Fibroblast of upper back skin (primary cell): Measurements from ENCODE around the gene PHTF2.

Experiments used
- DNase-seq: peaks from one replicate; pipeline ENCODE4 v3.0.0-alpha.2; 2013

The PHTF2 gene

DNA sequence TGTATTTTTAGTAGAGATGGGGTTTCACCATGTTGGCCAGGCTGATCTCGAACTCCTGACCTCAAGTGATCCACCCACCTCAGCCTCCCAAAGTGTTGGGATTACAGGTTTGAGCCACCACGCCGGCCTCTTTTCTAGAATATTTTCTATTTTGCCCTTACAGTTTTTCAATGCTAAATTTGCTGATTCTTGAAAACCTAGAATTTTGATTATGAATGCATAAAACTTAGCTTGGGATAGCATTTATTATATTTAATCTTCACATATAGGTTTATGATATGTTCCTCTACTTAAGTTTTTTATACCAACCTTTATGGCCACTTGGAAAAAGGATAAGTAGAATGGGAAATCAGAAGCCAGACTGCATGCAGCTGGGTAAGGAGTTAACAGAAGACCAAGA, 2.5 kb upstream of the PHTF2 start:
- no peak for DNase-seq

GRCh38 chr7:77796960-77797359, 1.6 kb upstream of the PHTF2 start:
- DNase-seq, result no peak

DNA sequence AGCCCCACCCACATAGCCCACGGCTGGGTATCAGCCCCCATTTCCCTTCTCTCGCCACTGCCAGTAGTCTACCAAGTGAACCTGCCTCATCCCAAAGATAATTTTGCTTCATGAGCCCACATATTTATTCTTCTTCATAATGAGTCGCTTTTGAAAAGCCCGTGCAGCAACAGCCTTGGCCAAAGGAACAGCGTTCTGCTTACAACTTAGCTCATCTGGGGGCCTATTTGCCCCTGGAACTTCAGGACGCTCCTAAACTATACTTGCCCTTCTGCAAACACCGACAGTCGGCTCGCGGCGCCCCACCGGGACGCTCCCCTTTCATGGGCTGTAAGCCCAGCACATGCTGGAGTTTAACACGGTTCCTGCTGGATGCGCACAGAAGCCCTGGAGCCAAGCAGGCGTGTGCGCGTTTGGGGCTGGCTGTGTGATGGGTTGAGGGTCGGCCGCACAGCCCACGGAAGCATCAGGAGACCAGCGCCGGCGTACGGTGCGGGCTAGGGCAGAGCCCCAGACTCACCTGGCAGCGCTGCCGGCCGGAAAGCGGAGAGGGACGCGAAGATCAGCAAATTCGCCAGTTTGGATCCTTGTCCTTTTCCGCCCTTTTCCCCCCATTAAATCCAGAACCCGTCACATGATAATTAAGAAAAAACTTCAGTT, 709 bp upstream of the PHTF2 start:
- no peak for DNase-seq

- DNase-seq, result peak; percentile 27
Observed at GRCh38 chr7:77799078-77799964, 748 bp downstream of the PHTF2 start.

DNA sequence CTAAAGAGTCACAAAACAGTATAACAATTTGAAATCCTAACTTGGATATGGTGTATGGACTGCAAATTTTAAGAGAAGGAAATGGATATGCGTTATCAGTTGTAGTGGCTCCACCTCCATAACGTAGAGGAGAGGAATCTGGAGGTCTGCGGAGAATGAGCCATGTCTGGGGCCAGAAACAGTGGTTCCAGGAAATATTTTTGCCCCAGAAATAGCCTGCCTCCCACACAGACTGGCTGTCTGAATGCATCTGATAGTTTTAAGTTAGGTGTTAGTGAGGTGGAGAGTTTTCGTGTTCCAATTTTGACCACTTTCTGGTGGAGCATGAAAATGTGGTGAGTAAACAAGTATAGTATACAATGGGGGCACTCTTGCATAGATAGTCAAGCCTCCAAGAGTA, 1.6 kb downstream of the PHTF2 start:
- peak; percentile 18 for DNase-seq

DNA sequence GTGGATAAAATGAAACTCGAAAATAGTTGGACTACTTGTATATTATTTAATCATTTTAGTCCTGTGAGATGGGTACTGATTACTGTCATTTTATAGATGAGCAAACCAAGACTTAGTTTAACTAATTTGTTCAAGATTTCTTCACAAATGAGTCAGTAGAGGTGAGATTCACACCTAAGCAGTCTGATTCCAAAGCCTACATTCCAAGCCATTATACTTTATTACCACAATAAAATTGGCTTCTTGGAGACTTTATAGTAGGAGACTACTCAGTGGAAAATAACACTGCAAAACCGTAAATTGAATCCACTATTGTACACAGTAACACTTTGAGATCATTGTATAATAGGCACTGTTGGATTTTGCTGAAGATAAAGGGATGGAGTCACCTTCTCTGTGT, 2.2 kb downstream of the PHTF2 start:
- no peak for DNase-seq

GRCh38 chr7:77802557-77803405, 4.2 kb downstream of the PHTF2 start:
- no peak for DNase-seq

DNA sequence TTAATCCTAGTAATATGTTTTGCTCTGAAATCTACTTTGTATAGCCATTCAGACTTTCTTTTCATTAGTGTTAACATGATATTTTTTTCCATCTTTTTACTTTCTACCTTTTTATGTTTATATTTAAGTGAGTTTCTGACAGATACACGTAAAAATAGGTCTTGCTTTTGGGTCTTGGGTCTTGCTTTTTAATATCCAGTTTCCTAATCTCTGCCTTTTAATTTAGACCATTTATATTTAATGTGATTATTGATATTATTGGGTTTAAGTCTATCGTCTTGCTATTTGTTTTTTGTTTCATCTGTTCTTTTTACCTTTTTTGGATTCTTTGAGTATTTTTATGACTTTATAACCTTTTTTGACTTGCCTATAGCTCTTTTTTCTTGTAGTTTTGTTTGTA, 7.9 kb downstream of the PHTF2 start:
- no peak for DNase-seq

- no peak for DNase-seq
Observed at GRCh38 chr7:77808517-77808916, 9.9 kb downstream of the PHTF2 start.

GRCh38 chr7:77811516-77812289, 13.1 kb downstream of the PHTF2 start:
- DNase-seq, result peak; percentile 34

- DNase-seq, result peak; percentile 72
Observed at GRCh38 chr7:77812290-77812685, 13.7 kb downstream of the PHTF2 start.

DNA sequence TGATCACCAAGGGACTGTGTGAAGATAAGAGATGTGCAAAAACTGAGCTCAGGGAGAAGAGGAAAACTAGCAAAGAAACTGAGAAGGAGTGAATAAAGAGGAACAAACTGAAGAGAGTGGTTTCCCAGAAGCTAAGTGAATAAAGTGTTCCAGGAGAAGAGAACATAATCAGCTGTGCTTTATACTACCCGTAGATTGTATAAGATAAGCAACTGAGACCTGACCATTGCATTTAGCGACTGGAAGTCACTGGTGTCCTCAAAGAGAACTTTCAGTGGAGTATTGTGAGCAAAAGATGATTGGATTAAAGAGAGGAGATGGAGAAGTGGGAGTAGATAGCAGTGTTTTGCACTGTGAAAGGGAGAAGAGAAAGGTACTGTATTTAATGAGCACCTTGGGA, 14.6 kb downstream of the PHTF2 start:
- DNase-seq, result no peak

DNA sequence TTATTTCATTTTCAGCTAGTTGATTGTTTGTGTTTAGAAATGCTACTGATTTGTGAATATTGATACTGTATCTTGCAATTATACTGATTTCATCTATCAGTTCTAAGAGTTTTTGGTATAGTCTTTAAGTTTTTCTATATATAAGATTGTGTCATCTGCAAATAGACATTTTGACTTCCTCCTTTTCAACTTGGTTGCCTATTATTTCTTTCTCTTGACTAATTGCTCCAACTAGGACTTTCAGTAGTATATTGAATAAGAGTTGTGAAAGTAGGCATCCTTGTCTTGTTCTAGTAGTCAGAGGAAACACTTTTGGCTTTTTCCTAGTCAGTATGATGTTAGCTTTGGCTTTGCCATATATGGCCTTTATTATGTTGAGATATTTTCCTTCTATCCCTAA, 20.4 kb downstream of the PHTF2 start:
- no peak for DNase-seq

- DNase-seq, result no peak
Observed at GRCh38 chr7:77820967-77821366, 22.4 kb downstream of the PHTF2 start.

GRCh38 chr7:77822269-77822668, 23.7 kb downstream of the PHTF2 start:
- no peak for DNase-seq

- no peak for DNase-seq
Observed at GRCh38 chr7:77823787-77824186, 25.2 kb downstream of the PHTF2 start.

GRCh38 chr7:77824636-77825035, 26.1 kb downstream of the PHTF2 start:
- DNase-seq, result no peak

- no peak for DNase-seq
Observed at GRCh38 chr7:77825131-77825530, 26.6 kb downstream of the PHTF2 start.

- no peak for DNase-seq
Observed at GRCh38 chr7:77826300-77826699, 27.7 kb downstream of the PHTF2 start.

DNA sequence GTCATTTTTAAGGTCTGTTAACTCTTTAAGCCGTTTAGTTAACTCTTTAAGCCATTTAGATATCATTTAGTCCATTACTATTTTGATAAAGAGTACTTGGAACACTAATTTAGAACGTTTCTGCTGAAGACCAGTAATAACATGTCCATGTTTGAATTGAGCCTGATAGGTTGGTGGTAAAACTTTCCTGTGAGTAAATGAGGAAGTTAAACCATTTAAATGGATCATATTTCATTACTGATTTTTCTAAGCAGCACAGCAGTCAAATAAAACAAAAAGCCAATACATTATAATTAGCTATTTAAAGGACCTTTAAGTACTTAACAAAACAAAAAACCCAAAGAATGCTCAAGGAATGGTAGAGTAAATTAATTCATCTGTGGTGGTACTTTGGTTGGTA, 29.4 kb downstream of the PHTF2 start:
- no peak for DNase-seq

GRCh38 chr7:77830649-77831355, 32.2 kb downstream of the PHTF2 start:
- DNase-seq, result no peak

DNA sequence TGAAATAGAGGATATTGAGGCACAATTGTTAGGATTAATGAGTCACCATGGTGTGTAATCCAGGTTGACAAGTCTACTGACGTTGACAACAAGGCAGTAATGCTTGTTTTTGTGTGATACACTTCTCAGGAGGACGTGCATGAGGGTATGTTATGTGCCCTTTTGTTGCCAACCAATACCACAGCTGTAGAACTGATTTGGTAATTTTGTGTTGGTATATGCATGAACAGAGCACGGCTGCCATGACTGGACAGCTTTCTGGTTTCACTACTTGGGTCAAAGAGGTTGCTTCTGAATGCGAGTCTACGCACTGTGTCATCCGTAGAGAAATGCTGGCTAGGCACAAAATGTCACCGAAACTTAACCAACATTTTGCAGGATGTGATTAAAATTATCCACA, 32.9 kb downstream of the PHTF2 start:
- DNase-seq, result no peak
